RWPE2 (cell line): ENCODE results near the gene CYSTM1.

Experiments
- ATAC-seq: fragments of 200-7000 bp; cut with Tn5 transposase; 3 replicates; pipeline ENCODE4 v1.9.1; 2021; ENCODE audit warnings: low read depth
- DNase-seq: peaks from one replicate; pipeline ENCODE4 v3.0.0-alpha.2; 2020; ENCODE audit warnings: low spot score
- H3K27ac ChIP-seq: fragments of 450-650 bp; 2 replicates; pipeline ENCODE4 v1.5.1; 2017; ENCODE audit warnings: mild to moderate bottlenecking; ENCODE audit not compliant: poor library complexity, severe bottlenecking
- H3K27me3 ChIP-seq: fragments of 250-450 bp; sonication (Bioruptor Pico); 2 replicates; pipeline ENCODE4 v1.5.1; 2021; ENCODE audit warnings: mild to moderate bottlenecking, moderate library complexity; ENCODE audit not compliant: insufficient read depth, poor library complexity, severe bottlenecking
- H3K36me3 ChIP-seq: fragments of 250-450 bp; sonication (Bioruptor Pico); 2 replicates; pipeline ENCODE4 v1.5.1; 2020; ENCODE audit warnings: low read depth, mild to moderate bottlenecking, moderate library complexity
- H3K4me1 ChIP-seq: fragments of 250-450 bp; sonication (Bioruptor Pico); 2 replicates; pipeline ENCODE4 v1.5.1; 2021; ENCODE audit warnings: mild to moderate bottlenecking, moderate library complexity; ENCODE audit not compliant: insufficient read depth, poor library complexity, severe bottlenecking
- H3K4me3 ChIP-seq: fragments of 250-450 bp; sonication (Bioruptor Pico); 2 replicates; pipeline ENCODE4 v1.5.1; 2021; ENCODE audit warnings: mild to moderate bottlenecking, moderate library complexity; ENCODE audit not compliant: severe bottlenecking
- H3K9me3 ChIP-seq: fragments of 250-450 bp; sonication (Bioruptor Pico); 2 replicates; pipeline ENCODE4 v1.5.1; 2021; ENCODE audit warnings: mild to moderate bottlenecking, moderate library complexity; ENCODE audit not compliant: severe bottlenecking
- TF ChIP-seq, protein P1 (sequence below): fragments of 450-650 bp; IDR thresholded peaks from one replicate; pipeline ENCODE4 v1.5.1; 2017; ENCODE audit warnings: mild to moderate bottlenecking, moderate library complexity; ENCODE audit not compliant: poor library complexity, severe bottlenecking

The CYSTM1 gene

DNA sequence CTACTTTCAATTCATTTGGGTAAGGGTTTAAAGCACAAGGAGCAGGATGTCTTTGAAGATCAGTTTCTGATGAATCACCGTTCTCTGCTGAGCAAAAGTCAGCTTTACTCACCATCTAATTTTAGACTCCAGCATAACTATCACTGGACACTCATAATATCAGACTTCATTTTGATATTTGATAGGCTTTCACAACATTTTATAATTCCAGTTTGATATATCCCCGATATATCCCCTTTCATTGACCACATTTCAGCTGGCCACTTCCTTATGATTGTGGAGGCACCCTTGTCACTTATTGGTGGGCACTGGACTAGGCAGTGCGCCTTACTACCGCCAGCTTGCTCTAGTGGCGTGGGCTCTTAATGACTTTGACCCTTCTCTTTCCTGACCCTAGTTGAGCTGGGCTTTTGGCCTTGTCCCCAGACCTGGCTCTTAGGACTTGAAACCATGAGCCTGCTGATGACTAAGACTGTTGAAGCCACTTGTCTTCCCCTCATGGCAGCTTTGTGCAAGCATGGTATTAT, 46.8 kb downstream of the CYSTM1 start:
- Histone ChIP-seq H3K4me1 (peaks cover 24% of the 10 kb centered on the region), H3K27me3 (no peaks in the 10 kb centered on the region), H3K4me3 (no peak overlapping the region), H3K27ac (no peak overlapping the region), H3K36me3 (no peaks in the 10 kb centered on the region), H3K9me3 (no peaks in the 10 kb centered on the region)
- DNase-seq (no peak), ATAC-seq (peak; percentile 89)
- TF ChIP-seq, protein P1, sequence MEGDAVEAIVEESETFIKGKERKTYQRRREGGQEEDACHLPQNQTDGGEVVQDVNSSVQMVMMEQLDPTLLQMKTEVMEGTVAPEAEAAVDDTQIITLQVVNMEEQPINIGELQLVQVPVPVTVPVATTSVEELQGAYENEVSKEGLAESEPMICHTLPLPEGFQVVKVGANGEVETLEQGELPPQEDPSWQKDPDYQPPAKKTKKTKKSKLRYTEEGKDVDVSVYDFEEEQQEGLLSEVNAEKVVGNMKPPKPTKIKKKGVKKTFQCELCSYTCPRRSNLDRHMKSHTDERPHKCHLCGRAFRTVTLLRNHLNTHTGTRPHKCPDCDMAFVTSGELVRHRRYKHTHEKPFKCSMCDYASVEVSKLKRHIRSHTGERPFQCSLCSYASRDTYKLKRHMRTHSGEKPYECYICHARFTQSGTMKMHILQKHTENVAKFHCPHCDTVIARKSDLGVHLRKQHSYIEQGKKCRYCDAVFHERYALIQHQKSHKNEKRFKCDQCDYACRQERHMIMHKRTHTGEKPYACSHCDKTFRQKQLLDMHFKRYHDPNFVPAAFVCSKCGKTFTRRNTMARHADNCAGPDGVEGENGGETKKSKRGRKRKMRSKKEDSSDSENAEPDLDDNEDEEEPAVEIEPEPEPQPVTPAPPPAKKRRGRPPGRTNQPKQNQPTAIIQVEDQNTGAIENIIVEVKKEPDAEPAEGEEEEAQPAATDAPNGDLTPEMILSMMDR = no peak

DNA sequence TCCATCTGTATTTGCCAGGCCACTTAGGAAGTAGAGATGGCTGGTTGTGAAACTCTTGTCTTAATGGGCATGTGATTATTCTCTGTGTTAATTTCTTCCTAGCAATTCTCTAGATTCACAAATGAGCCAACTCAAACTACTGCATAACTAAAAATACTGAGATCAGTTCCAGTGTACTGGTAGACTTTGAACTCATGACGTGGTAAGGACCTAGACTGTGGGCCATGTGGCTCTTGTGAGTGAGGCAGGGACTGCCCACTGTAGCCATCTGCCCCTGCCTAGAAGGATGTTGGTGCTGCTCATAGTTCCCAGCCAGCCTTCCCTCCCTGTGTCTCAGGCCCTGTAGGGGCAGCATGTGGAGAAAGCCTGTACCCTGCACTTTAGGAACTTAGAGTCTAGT, 47.4 kb downstream of the CYSTM1 start:
- no peak overlapping the region for H3K27ac ChIP-seq

DNA sequence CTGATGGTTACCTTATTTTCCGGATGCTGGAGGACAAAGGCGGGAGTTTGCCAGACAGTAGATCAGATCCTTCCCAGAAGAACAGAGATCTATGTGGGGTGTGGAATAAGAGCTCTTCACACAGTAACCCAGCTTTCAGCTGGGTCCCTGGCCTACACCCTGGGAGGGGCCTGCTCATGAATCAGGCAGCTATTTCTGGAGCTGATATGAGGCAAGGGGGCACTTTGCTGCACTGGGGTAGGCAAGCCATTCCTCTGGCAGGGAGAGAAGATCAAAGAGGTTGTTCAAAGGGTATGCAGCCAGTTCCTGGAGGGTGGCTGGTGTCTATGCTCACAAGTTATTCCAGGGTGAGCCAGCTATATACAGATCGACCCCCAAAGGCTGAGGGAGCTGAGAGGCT, 48.6 kb downstream of the CYSTM1 start:
- Histone ChIP-seq H3K9me3 (no peaks in the 10 kb centered on the region), H3K36me3 (no peaks in the 10 kb centered on the region), H3K4me1 (peaks cover 24% of the 10 kb centered on the region), H3K27ac (no peak overlapping the region), H3K27me3 (no peaks in the 10 kb centered on the region), H3K4me3 (no peak overlapping the region)
- DNase-seq (no peak), ATAC-seq (no peak)
- TF ChIP-seq, protein P1 = no peak

More for the DNA sequence above, 47.4 kb downstream of the CYSTM1 start:
- no peaks in the 10 kb centered on the region for H3K36me3 ChIP-seq
- TF ChIP-seq, protein P1 = no peak
- DNase-seq (no peak), ATAC-seq (no peak)
- H3K27me3 ChIP-seq = no peaks in the 10 kb centered on the region
- H3K9me3 ChIP-seq = no peaks in the 10 kb centered on the region
- no peak overlapping the region for H3K4me3 ChIP-seq
- peaks cover 24% of the 10 kb centered on the region for H3K4me1 ChIP-seq

DNA sequence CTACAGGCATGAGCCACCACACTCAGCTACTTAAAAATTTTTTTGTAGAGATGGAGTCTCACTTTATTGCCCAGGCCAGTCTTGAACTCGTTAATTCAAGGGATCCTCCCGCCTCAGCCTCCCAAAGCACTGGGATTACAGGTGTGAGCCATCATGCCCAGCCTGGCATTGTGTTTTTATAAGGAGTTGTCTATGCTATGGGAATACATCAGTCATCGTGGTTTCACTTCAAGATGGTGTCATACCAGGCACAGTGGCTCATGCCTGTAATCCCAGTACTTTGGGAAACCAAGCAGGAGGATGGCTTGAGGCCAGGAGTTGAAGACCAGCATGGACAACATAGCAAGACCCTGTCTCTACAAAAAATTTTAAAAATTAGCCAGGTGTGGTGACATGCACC, 49.7 kb downstream of the CYSTM1 start:
- H3K4me1 ChIP-seq = peaks cover 24% of the 10 kb centered on the region
- TF ChIP-seq, protein P1 = no peak
- no peak for ATAC-seq
- no peaks in the 10 kb centered on the region for H3K9me3 ChIP-seq
- H3K27me3 ChIP-seq = no peaks in the 10 kb centered on the region
- DNase-seq = no peak
- no peaks in the 10 kb centered on the region for H3K36me3 ChIP-seq
- no peak overlapping the region for H3K4me3 ChIP-seq
- no peak overlapping the region for H3K27ac ChIP-seq

DNA sequence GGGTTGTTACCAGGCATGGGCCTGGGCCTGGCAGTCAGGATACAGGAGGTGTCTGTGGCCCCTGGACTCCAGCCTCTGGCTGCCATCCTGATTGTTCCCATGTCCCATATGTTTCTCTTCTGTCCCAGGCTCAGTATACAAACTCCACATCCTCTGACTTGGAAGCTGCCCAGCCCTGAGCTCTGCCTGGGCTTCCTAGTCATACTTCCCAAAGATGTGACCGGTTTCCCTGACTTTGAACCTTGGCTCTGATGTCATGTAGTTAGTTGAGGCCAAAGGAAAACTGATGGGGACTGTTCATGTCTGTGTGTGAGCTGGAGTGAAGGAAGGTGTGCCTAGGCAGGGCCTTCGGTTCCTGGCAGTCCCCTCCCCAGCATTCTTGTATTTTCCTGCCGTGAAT, 50.4 kb downstream of the CYSTM1 start:
- no peaks in the 10 kb centered on the region for H3K36me3 ChIP-seq
- peaks cover 19% of the 10 kb centered on the region for H3K4me1 ChIP-seq
- no peaks in the 10 kb centered on the region for H3K9me3 ChIP-seq
- no peak overlapping the region for H3K27ac ChIP-seq
- TF ChIP-seq, protein P1 = no peak
- no peak overlapping the region for H3K4me3 ChIP-seq
- DNase-seq = no peak
- no peak for ATAC-seq
- H3K27me3 ChIP-seq = no peaks in the 10 kb centered on the region
